GM18909 (cell line): ENCODE measurements around the gene ZBTB7C.

Source experiments
- ATAC-seq: cut with Tn5 transposase; IDR thresholded peaks from one replicate; pipeline ENCODE4 v1.9.1; 2021; ENCODE audit warnings: mild to moderate bottlenecking; ENCODE audit not compliant: unreplicated experiment, poor library complexity

Gene ZBTB7C

GRCh38 chr18:47996091-47996541 lies 413.1 kb downstream of the ZBTB7C start:
- no peak for ATAC-seq

- no peak for ATAC-seq
Measured at GRCh38 chr18:47995654-47996053, 413.5 kb downstream of the ZBTB7C start.

GRCh38 chr18:47993409-47993808 lies 415.8 kb downstream of the ZBTB7C start:
- ATAC-seq: no peak

- ATAC-seq: no peak
Measured at GRCh38 chr18:47992976-47993375, 416.2 kb downstream of the ZBTB7C start.

- no peak for ATAC-seq
Measured at GRCh38 chr18:47992266-47992665, 416.9 kb downstream of the ZBTB7C start.

- no peak for ATAC-seq
Measured at GRCh38 chr18:47990981-47991380, 418.2 kb downstream of the ZBTB7C start.

- no peak for ATAC-seq
Measured at GRCh38 chr18:47987388-47987699, 421.8 kb downstream of the ZBTB7C start.

- ATAC-seq: no peak
Measured at GRCh38 chr18:47986620-47987387, 422.4 kb downstream of the ZBTB7C start.

GRCh38 chr18:47985866-47986265 lies 423.3 kb downstream of the ZBTB7C start:
- no peak for ATAC-seq

- no peak for ATAC-seq
Measured at GRCh38 chr18:47984991-47985390, 424.2 kb downstream of the ZBTB7C start.

GRCh38 chr18:47983946-47984345 lies 425.2 kb downstream of the ZBTB7C start:
- no peak for ATAC-seq

GRCh38 chr18:47983055-47983454 lies 426.1 kb downstream of the ZBTB7C start:
- no peak for ATAC-seq

GRCh38 chr18:47981830-47982229 lies 427.4 kb downstream of the ZBTB7C start:
- no peak for ATAC-seq

- no peak for ATAC-seq
Measured at GRCh38 chr18:47981320-47981719, 427.9 kb downstream of the ZBTB7C start.

- no peak for ATAC-seq
Measured at GRCh38 chr18:47979611-47980200, 429.5 kb downstream of the ZBTB7C start.

GRCh38 chr18:47978603-47979002 lies 430.6 kb downstream of the ZBTB7C start:
- ATAC-seq: no peak

- ATAC-seq: no peak
Measured at GRCh38 chr18:47978141-47978540, 431.0 kb downstream of the ZBTB7C start.
